AG04449 (cell line): ENCODE results near the gene PAPSS1.

Experiments used
- CTCF ChIA-PET: fragments of 350-600 bp; formaldehyde crosslinking; extraction: SDS; loops from one replicate; lab custom pipeline; 2021; ENCODE audit warnings: antibody characterized with exemption; lab: Yijun Ruan, JAX
- POLR2A ChIA-PET: fragments of 400-600, 350-600 bp; formaldehyde crosslinking; extraction: SDS; loops from one replicate; lab custom pipeline; 2020; ENCODE audit warnings: antibody characterized with exemption, inconsistent platforms; lab: Yijun Ruan, JAX
- DNase-seq: peaks from one replicate; pipeline ENCODE4 v3.0.0-alpha.2; 2010; ENCODE audit warnings: low read depth, low spot score
- H3K4me3 ChIP-seq: 2 replicates; pipeline ENCODE4 v1.5.1; 2011; ENCODE audit warnings: low read depth, mild to moderate bottlenecking, control low read depth, low read length
- TF ChIP-seq, protein P1 (sequence below): IDR thresholded peaks from one replicate; pipeline ENCODE4 v1.5.1; 2011; ENCODE audit warnings: mild to moderate bottlenecking, moderate library complexity, low read length, control low read depth, inconsistent platforms; ENCODE audit not compliant: insufficient read depth; ENCODE audit errors: missing control alignments

PAPSS1 gene

DNA sequence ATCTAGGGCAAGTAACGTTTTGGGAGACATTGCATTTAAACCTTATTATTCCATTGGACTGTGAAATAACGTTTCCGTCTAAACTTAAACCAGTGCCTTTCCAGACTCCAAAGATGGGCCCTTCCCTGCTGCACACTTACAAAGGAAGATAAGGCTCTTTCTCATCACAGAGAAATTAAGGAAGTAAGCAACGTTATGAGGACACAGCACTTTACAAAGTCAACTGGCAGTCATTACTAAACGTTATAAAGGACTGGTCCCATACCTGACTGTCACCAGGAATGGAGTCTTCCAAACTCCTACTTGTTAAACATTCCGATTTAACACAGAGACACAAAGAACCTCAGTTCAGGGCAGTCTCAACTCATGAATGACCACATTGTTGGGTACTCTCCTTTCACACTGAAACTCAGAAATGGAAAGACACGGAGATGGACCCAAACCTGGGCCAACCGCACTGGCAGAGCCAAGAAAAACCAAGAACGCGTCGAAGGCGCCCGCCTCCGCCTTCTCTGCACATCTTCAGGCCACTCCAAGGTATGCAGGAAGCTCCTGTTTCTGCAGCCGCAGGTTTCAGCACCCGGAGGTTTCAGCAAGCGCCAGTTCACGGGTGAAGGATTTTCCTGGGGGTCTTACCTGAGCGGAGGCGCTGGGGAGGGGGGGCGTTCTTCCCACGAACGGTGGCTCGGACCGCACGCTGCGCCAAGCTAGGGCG is 670 bp downstream of the PAPSS1 start:
- no peak for DNase-seq
- TF ChIP-seq, protein P1, sequence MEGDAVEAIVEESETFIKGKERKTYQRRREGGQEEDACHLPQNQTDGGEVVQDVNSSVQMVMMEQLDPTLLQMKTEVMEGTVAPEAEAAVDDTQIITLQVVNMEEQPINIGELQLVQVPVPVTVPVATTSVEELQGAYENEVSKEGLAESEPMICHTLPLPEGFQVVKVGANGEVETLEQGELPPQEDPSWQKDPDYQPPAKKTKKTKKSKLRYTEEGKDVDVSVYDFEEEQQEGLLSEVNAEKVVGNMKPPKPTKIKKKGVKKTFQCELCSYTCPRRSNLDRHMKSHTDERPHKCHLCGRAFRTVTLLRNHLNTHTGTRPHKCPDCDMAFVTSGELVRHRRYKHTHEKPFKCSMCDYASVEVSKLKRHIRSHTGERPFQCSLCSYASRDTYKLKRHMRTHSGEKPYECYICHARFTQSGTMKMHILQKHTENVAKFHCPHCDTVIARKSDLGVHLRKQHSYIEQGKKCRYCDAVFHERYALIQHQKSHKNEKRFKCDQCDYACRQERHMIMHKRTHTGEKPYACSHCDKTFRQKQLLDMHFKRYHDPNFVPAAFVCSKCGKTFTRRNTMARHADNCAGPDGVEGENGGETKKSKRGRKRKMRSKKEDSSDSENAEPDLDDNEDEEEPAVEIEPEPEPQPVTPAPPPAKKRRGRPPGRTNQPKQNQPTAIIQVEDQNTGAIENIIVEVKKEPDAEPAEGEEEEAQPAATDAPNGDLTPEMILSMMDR, result no peak
- ChIA-PET CTCF (interaction anchor here (1.2 to 3.5 kb wide), 3 partner anchors 11 to 50 kb away, joined by 3 to 17 read pairs (median 5); no protein-coding TSS in a partner anchor), POLR2A (no interaction called here)
- H3K4me3 ChIP-seq, result peak overlapping the region; percentile 85

GRCh38 chr4:107718351-107718965 is 1.6 kb downstream of the PAPSS1 start:
- CTCF ChIA-PET, result interaction anchor here (0.6 to 1.3 kb wide), 2 partner anchors 12 to 18 kb away, joined by 3 to 4 read pairs; no protein-coding TSS in a partner anchor
- TF ChIP-seq, protein P1, result no peak
- H3K4me3 ChIP-seq, result peak overlapping the region; percentile 85
- POLR2A ChIA-PET, result no interaction called here
- no peak for DNase-seq

DNA sequence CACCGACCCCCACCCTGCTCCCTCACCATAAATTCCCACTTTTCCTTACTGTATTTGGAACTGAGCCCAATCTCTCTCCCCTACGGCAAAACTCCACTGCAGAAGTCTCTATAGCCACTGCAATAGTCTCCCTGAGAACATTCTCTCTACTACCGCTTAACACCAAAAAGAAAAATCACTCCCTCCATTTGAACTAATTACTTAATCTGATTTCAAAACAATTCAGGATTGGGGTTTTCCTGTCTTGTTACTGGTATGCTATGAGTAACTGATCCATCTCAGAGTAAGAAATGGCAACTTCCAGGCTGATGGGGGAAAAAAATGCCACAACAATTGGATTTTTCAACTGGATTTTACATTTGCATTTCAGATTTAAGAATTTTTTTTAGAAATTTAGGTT is 5.8 kb downstream of the PAPSS1 start:
- TF ChIP-seq, protein P1, result no peak
- POLR2A ChIA-PET, result no interaction called here
- no peak for DNase-seq
- H3K4me3 ChIP-seq, result no peak overlapping the region
- CTCF ChIA-PET, result no interaction called here

DNA sequence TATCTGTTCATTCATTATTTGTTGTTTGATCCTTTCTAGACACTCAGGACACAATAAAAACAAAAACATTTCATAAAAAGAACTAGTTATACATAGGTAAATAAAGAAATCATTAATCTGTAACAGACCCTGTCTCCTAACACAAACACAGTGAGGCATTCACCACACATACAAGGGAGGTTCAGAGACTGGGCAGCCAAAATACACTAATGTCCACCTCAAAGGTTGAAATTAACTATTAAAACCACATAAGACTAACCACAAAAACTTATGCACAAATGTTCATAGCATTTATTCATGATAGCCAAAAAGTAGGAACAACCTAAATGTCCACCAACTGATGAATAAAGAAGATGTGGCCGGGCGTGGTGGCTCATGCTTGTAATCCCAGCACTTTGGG is 7.8 kb downstream of the PAPSS1 start:
- POLR2A ChIA-PET, result no interaction called here
- CTCF ChIA-PET, result no interaction called here
- DNase-seq, result no peak
- H3K4me3 ChIP-seq, result no peak overlapping the region
- TF ChIP-seq, protein P1, result no peak

DNA sequence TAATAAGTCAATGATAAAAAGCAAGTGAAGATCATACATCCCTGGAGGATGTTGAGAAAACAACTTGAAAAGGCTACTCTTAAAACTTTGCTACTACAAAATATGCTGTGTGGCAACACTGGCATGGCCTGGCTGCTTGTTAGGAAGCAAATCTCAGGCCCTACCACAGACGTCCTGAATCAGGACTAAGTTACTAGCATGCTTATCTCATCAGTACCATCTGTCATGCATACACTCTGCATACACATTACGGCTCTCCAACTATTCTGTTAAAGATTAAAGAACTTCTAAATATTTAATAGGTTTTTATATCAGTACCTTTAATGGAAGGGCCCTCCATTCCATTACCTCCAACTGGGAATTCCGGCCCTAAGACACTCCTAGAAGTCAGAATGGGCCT is 8.2 kb downstream of the PAPSS1 start:
- CTCF ChIA-PET, result no interaction called here
- no peak overlapping the region for H3K4me3 ChIP-seq
- DNase-seq, result no peak
- TF ChIP-seq, protein P1, result no peak
- POLR2A ChIA-PET, result no interaction called here
